Uterus (tissue), 2 donors: Measurements from ENCODE around the gene GGPS1.

Experiments used
- CTCF ChIP-seq, 4 experiments: fragments of 200-600 bp in 2 of 4; fragments of 450-650 bp in 2 of 4; sonication (generic) in 2 of 4; IDR thresholded peaks; one replicate each; pipeline ENCODE4 v1.5.1; 2016 to 2019; ENCODE audit warnings: antibody characterized with exemption in 4 of 4, mild to moderate bottlenecking in 2 of 4, moderate library complexity in 1 of 4
- POLR2A ChIP-seq, 2 donors: fragments of 450-650 bp; IDR thresholded peaks; one replicate each; pipeline ENCODE4 v1.6.1; 2016; ENCODE audit warnings: antibody characterized with exemption in 2 of 2, mild to moderate bottlenecking in 1 of 2, moderate library complexity in 1 of 2

GRCh38 chr1:235342471-235342870, 14.1 kb downstream of the GGPS1 start:
- TF ChIP-seq CTCF (IDR thresholded peaks at IDR 0.05), result no peak
- no peak for TF ChIP-seq POLR2A (IDR thresholded peaks at IDR 0.05)
